ENCODE data around the gene LARGE1. TPM values are rescaled to one million over a fixed set of nuclear protein-coding genes. Genes with fewer than 3 reads are reported as not detected.

LARGE1 gene
- total and polyA plus RNA-seq, 2 experiments from 2014 or later: 1.5 to 12.8 TPM

- Histone ChIP-seq H2AFZ (no peak overlapping the region), H3K9me2 (ENCODE audit: insufficient read depth) (no peaks in the 10 kb centered on the region), H3K79me2 (ENCODE audit: insufficient read depth) (no peaks in the 10 kb centered on the region), H3K27me3 (replicated peaks; ENCODE audit: insufficient read depth) (no peaks in the 10 kb centered on the region), H3K9me3 (ENCODE audit: low read depth) (no peaks in the 10 kb centered on the region), H4K20me1 (ENCODE audit: insufficient read depth) (no peaks in the 10 kb centered on the region), H3K4me1 (ENCODE audit: insufficient read depth) (no peaks in the 10 kb centered on the region), H3K27ac (no peak overlapping the region), H3K9ac (no peak overlapping the region), H3F3A (ENCODE audit: insufficient read depth) (no peaks in the 10 kb centered on the region), H3K4me2 (ENCODE audit: unreplicated experiment) (no peak overlapping the region), H3K4me3 (no peak overlapping the region), H3K36me3 (ENCODE audit: low read depth) (no peaks in the 10 kb centered on the region)
- TF ChIP-seq EZH2 (IDR thresholded peaks at IDR 0.05; ENCODE audit: insufficient read depth, poor library complexity, severe bottlenecking) (no peak), EZH2phosphoT487 (IDR thresholded peaks at IDR 0.05; ENCODE audit: insufficient read depth, low read depth) (no peak)
- DNase-seq: no peak
- in situ Hi-C loops (cut with MboI): no loop called here
Observed at GRCh38 chr22:33391298-33391697, 529.0 kb downstream of the LARGE1 start.

GRCh38 chr22:33389936-33390335 lies 530.3 kb downstream of the LARGE1 start:
- H3K27ac ChIP-seq: no peak overlapping the region
- in situ Hi-C loops (cut with MboI): no loop called here
- DNase-seq: no peak

GRCh38 chr22:33386270-33386669 lies 534.0 kb downstream of the LARGE1 start:
- Histone ChIP-seq H3K9me2 (ENCODE audit: insufficient read depth) (no peaks in the 10 kb centered on the region), H3K4me2 (ENCODE audit: unreplicated experiment) (no peak overlapping the region), H3K27ac (no peak overlapping the region), H4K20me1 (ENCODE audit: insufficient read depth) (no peaks in the 10 kb centered on the region), H3K4me1 (ENCODE audit: insufficient read depth) (peaks cover 3% of the 10 kb centered on the region; the same call in 1 of the 2 replicates), H2AFZ (no peak overlapping the region), H3K4me3 (no peak overlapping the region), H3K9ac (no peak overlapping the region), H3K79me2 (ENCODE audit: insufficient read depth) (no peaks in the 10 kb centered on the region), H3K9me3 (ENCODE audit: low read depth) (no peaks in the 10 kb centered on the region), H3K36me3 (ENCODE audit: low read depth) (no peaks in the 10 kb centered on the region), H3K27me3 (replicated peaks; ENCODE audit: insufficient read depth) (no peaks in the 10 kb centered on the region), H3F3A (ENCODE audit: insufficient read depth) (peaks cover 8% of the 10 kb centered on the region)
- WGBS, 2 experiments (ENCODE audit: low coverage in 1 of 2, low lambda C conversion rate in 2 of 2, missing lambda C conversion rate in 2 of 2): 93 to 98% methylated on average over 5 of the region's 5 CpGs
- no peak for DNase-seq
- in situ Hi-C loops (cut with MboI): no loop called here
- TF ChIP-seq EZH2 (IDR thresholded peaks at IDR 0.05; ENCODE audit: insufficient read depth, poor library complexity, severe bottlenecking): no peak
- no peak for TF ChIP-seq EZH2phosphoT487 (IDR thresholded peaks at IDR 0.05; ENCODE audit: insufficient read depth, low read depth)

More at GRCh38 chr22:33389936-33390335, 530.3 kb downstream of the LARGE1 start:
- Histone ChIP-seq H3K27me3 (replicated peaks; ENCODE audit: insufficient read depth) (no peaks in the 10 kb centered on the region), H3K9ac (no peak overlapping the region), H3K9me2 (ENCODE audit: insufficient read depth) (no peaks in the 10 kb centered on the region), H3F3A (ENCODE audit: insufficient read depth) (no peaks in the 10 kb centered on the region), H3K36me3 (ENCODE audit: low read depth) (no peaks in the 10 kb centered on the region), H3K4me2 (ENCODE audit: unreplicated experiment) (no peak overlapping the region), H2AFZ (no peak overlapping the region), H3K4me1 (ENCODE audit: insufficient read depth) (no peaks in the 10 kb centered on the region), H3K9me3 (ENCODE audit: low read depth) (no peaks in the 10 kb centered on the region), H3K4me3 (no peak overlapping the region), H3K79me2 (ENCODE audit: insufficient read depth) (no peaks in the 10 kb centered on the region), H4K20me1 (ENCODE audit: insufficient read depth) (no peaks in the 10 kb centered on the region)
- WGBS, 2 experiments (ENCODE audit: low coverage in 1 of 2, low lambda C conversion rate in 2 of 2, missing lambda C conversion rate in 2 of 2): 60 to 75% methylated on average over 4 of the region's 4 CpGs
- TF ChIP-seq EZH2 (IDR thresholded peaks at IDR 0.05; ENCODE audit: insufficient read depth, poor library complexity, severe bottlenecking) (no peak), EZH2phosphoT487 (IDR thresholded peaks at IDR 0.05; ENCODE audit: insufficient read depth, low read depth) (no peak)

- 97 to 98% methylated on average over 2 of the region's 2 CpGs for WGBS, 2 experiments (ENCODE audit: low coverage in 1 of 2, low lambda C conversion rate in 2 of 2, missing lambda C conversion rate in 2 of 2)
- H4K20me1 ChIP-seq (ENCODE audit: insufficient read depth): no peaks in the 10 kb centered on the region
- peaks cover 13% of the 10 kb centered on the region for H3F3A ChIP-seq (ENCODE audit: insufficient read depth)
- TF ChIP-seq EZH2phosphoT487 (IDR thresholded peaks at IDR 0.05; ENCODE audit: insufficient read depth, low read depth): no peak
- TF ChIP-seq EZH2 (IDR thresholded peaks at IDR 0.05; ENCODE audit: insufficient read depth, poor library complexity, severe bottlenecking): no peak
- H3K36me3 ChIP-seq (ENCODE audit: low read depth): no peaks in the 10 kb centered on the region
- no peak overlapping the region for H3K27ac ChIP-seq
- H3K27me3 ChIP-seq (replicated peaks; ENCODE audit: insufficient read depth): no peaks in the 10 kb centered on the region
- H3K4me3 ChIP-seq: no peak overlapping the region
- H3K79me2 ChIP-seq (ENCODE audit: insufficient read depth): no peaks in the 10 kb centered on the region
- H3K9me3 ChIP-seq (ENCODE audit: low read depth): no peaks in the 10 kb centered on the region
- H3K9ac ChIP-seq: no peak overlapping the region
- no peak for DNase-seq
- in situ Hi-C loops (cut with MboI): no loop called here
- no peak overlapping the region for H3K4me2 ChIP-seq (ENCODE audit: unreplicated experiment)
- H3K4me1 ChIP-seq (ENCODE audit: insufficient read depth): peaks cover 7% of the 10 kb centered on the region
- no peaks in the 10 kb centered on the region for H3K9me2 ChIP-seq (ENCODE audit: insufficient read depth)
- no peak overlapping the region for H2AFZ ChIP-seq
Observed at GRCh38 chr22:33385611-33386010, 534.7 kb downstream of the LARGE1 start.

GRCh38 chr22:33382436-33382835 lies 537.8 kb downstream of the LARGE1 start:
- peaks cover 13% of the 10 kb centered on the region for H3K4me1 ChIP-seq (ENCODE audit: insufficient read depth)
- H3K79me2 ChIP-seq (ENCODE audit: insufficient read depth): no peaks in the 10 kb centered on the region
- no peaks in the 10 kb centered on the region for H3K27me3 ChIP-seq (replicated peaks; ENCODE audit: insufficient read depth)

More at GRCh38 chr22:33382436-33382835, 537.8 kb downstream of the LARGE1 start:
- TF ChIP-seq EZH2 (IDR thresholded peaks at IDR 0.05; ENCODE audit: insufficient read depth, poor library complexity, severe bottlenecking) (no peak), EZH2phosphoT487 (IDR thresholded peaks at IDR 0.05; ENCODE audit: insufficient read depth, low read depth) (no peak)
- Histone ChIP-seq H3K9me2 (ENCODE audit: insufficient read depth) (no peaks in the 10 kb centered on the region), H2AFZ (no peak overlapping the region), H3K27ac (no peak overlapping the region), H3K4me2 (ENCODE audit: unreplicated experiment) (no peak overlapping the region), H4K20me1 (ENCODE audit: insufficient read depth) (no peaks in the 10 kb centered on the region), H3F3A (ENCODE audit: insufficient read depth) (peaks cover 22% of the 10 kb centered on the region), H3K36me3 (ENCODE audit: low read depth) (no peaks in the 10 kb centered on the region), H3K9ac (no peak overlapping the region), H3K9me3 (ENCODE audit: low read depth) (no peaks in the 10 kb centered on the region), H3K4me3 (no peak overlapping the region)
- 85 to 89% methylated on average over 8 of the region's 8 CpGs for WGBS, 2 experiments (ENCODE audit: low coverage in 1 of 2, low lambda C conversion rate in 2 of 2, missing lambda C conversion rate in 2 of 2)
- DNase-seq: no peak
- in situ Hi-C loops (cut with MboI): no loop called here

All from GM23248 (cell line).